ENCODE measurements around the gene CR1. TPM values are rescaled to one million over a fixed set of nuclear protein-coding genes. Genes with fewer than 3 reads are reported as not detected.

Gene CR1
- total RNA-seq, 6 experiments from 2014 or later: 1.1 to 7.8 (median 2.0) TPM

GRCh38 chr1:207500306-207500705 is 4.3 kb downstream of the CR1 start:
- H3K27ac ChIP-seq: no peak overlapping the region
- ATAC-seq (no peak), DNase-seq (no peak)
- no peaks in the 10 kb centered on the region for H3K36me3 ChIP-seq
- H3K27me3 ChIP-seq: peaks cover 0 to 4% of the 10 kb centered on the region in 2 donors
- peaks cover 0 to 7% (median 0%) of the 10 kb centered on the region in 4 donors for H3K4me1 ChIP-seq
- intact Hi-C loops (cut with DNase I): no loop called here
- WGBS (ENCODE audit: insufficient coverage, low coverage, low lambda C conversion rate, missing lambda C conversion rate): 58% methylated on average over 3 of the region's 3 CpGs
- H3K9me3 ChIP-seq: no peaks in the 10 kb centered on the region
- TF ChIP-seq, protein P1, sequence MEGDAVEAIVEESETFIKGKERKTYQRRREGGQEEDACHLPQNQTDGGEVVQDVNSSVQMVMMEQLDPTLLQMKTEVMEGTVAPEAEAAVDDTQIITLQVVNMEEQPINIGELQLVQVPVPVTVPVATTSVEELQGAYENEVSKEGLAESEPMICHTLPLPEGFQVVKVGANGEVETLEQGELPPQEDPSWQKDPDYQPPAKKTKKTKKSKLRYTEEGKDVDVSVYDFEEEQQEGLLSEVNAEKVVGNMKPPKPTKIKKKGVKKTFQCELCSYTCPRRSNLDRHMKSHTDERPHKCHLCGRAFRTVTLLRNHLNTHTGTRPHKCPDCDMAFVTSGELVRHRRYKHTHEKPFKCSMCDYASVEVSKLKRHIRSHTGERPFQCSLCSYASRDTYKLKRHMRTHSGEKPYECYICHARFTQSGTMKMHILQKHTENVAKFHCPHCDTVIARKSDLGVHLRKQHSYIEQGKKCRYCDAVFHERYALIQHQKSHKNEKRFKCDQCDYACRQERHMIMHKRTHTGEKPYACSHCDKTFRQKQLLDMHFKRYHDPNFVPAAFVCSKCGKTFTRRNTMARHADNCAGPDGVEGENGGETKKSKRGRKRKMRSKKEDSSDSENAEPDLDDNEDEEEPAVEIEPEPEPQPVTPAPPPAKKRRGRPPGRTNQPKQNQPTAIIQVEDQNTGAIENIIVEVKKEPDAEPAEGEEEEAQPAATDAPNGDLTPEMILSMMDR (IDR thresholded peaks at IDR 0.05): no peak
- no peak for TF ChIP-seq POLR2A (IDR thresholded peaks at IDR 0.05)
- H3K4me3 ChIP-seq: no peak overlapping the region

DNA sequence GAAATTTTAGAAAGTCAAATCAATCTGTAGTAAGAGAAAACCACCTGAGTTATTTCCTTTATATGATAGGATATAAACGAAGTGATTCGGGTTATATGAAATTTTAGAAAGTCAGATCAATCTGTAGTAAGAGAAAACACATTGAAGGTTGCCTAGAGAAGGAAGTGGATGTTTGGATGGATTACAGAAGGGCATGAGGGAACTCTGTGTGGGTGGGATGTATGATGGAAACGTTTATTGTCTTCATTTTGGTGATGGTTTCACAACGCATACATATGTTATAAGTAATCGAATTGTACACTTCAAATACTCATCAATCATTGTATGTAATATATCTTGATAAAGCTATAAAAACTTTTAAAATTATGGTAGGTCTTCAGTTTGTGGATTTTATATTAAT is 5.1 kb downstream of the CR1 start:
- no peak overlapping the region for H3K27ac ChIP-seq
- DNase-seq: no peak
- WGBS (ENCODE audit: insufficient coverage, low coverage, low lambda C conversion rate, missing lambda C conversion rate): 22% methylated on average over 5 of the region's 5 CpGs
- no peaks in the 10 kb centered on the region for H3K36me3 ChIP-seq
- H3K4me3 ChIP-seq: no peak overlapping the region
- ATAC-seq: no peak
- H3K27me3 ChIP-seq: no peaks in the 10 kb centered on the region
- TF ChIP-seq POLR2A (IDR thresholded peaks at IDR 0.05): no peak
- TF ChIP-seq, protein P1 (IDR thresholded peaks at IDR 0.05): no peak
- H3K9me3 ChIP-seq: no peaks in the 10 kb centered on the region
- peaks cover 0 to 3% (median 0%) of the 10 kb centered on the region in 4 donors for H3K4me1 ChIP-seq
- intact Hi-C loops (cut with DNase I): no loop called here

DNA sequence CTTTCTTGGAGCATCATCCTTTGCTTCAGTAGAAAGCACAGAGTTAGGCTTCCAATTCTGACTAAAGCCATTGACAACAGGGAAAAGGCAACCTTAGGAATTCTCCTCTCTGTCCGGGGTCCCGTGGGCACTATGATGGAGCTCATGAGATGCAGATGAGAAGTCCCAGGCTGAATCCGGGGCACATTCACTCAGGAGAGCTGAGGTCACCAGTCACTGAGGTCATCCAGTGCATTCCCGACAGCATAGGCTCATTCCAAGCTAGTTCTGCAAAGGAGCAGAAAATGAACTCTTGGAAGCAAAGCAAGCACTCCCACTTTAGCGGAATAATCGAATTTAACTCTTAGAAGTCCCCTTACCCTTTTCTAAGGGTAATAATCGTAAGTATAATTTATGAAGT is 6.8 kb downstream of the CR1 start:
- intact Hi-C loops (cut with DNase I): no loop called here
- 36% methylated on average over 7 of the region's 7 CpGs for WGBS (ENCODE audit: insufficient coverage, low coverage, low lambda C conversion rate, missing lambda C conversion rate)
- no peaks in the 10 kb centered on the region for H3K27me3 ChIP-seq
- H3K9me3 ChIP-seq: no peaks in the 10 kb centered on the region
- peaks cover 0 to 2% (median 0%) of the 10 kb centered on the region in 4 donors for H3K36me3 ChIP-seq
- TF ChIP-seq, protein P1 (IDR thresholded peaks at IDR 0.05): no peak
- peak in 1 of 4 donors; percentile 18 for ATAC-seq
- no peak overlapping the region for H3K27ac ChIP-seq
- no peaks in the 10 kb centered on the region for H3K4me1 ChIP-seq
- H3K4me3 ChIP-seq: no peak overlapping the region
- DNase-seq: no peak

- Histone ChIP-seq H3K4me3 (no peak overlapping the region), H3K27ac (no peak overlapping the region), H3K27me3 (no peaks in the 10 kb centered on the region), H3K4me1 (no peaks in the 10 kb centered on the region), H3K36me3 (peaks cover 0 to 2% (median 0%) of the 10 kb centered on the region in 4 donors), H3K9me3 (no peaks in the 10 kb centered on the region)
- DNase-seq (no peak), ATAC-seq (no peak)
- intact Hi-C loops (cut with DNase I): no loop called here
- WGBS (ENCODE audit: insufficient coverage, low coverage, low lambda C conversion rate, missing lambda C conversion rate): 65% methylated on average over 3 of the region's 3 CpGs
- TF ChIP-seq POLR2A (IDR thresholded peaks at IDR 0.05): no peak
- TF ChIP-seq, protein P1 (IDR thresholded peaks at IDR 0.05): no peak
Observed at GRCh38 chr1:207503950-207504349, 8.0 kb downstream of the CR1 start.

DNA sequence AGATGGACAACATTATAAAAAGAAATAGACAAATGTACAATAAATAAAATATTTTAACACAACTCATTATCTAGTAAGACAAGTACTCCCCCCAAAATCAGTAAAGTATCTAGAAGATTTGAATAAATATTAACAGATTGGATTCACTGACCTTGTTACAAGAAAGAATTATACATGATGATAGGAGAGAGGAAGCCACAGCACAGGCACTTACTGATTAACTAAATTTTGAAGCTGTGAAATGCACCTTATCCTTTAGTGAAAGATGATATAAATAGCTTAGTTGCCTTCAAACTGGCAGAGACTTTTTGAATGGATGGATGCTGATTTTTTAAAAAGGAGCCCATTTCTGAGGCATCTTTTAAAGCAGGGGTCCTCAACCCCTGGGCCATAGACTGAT is 8.5 kb downstream of the CR1 start:
- ATAC-seq (no peak), DNase-seq (no peak)
- no peaks in the 10 kb centered on the region for H3K27me3 ChIP-seq
- no peaks in the 10 kb centered on the region for H3K4me1 ChIP-seq
- intact Hi-C loops (cut with DNase I): no loop called here
- no peaks in the 10 kb centered on the region for H3K9me3 ChIP-seq
- no peak overlapping the region for H3K27ac ChIP-seq
- TF ChIP-seq, protein P1 (IDR thresholded peaks at IDR 0.05): no peak
- TF ChIP-seq POLR2A (IDR thresholded peaks at IDR 0.05): no peak
- H3K4me3 ChIP-seq: no peak overlapping the region
- H3K36me3 ChIP-seq: peaks cover 0 to 2% (median 0%) of the 10 kb centered on the region in 4 donors

All from right lobe of liver (tissue), 6 donors.